Measurements from ENCODE around the gene UBL3. TPM values are rescaled to one million over a fixed set of nuclear protein-coding genes. Genes with fewer than 3 reads are reported as not detected.

UBL3 gene
- total RNA-seq, 1 donor from 2014 or later: 37.7 TPM

GRCh38 chr13:29845440-29846056, 4.9 kb downstream of the UBL3 start:
- TF ChIP-seq CTCF (conservative IDR thresholded peaks at IDR 0.05): peak; percentile 65
- H3K4me1 Mint-ChIP-seq (ENCODE audit: unreplicated experiment): peaks cover 54% of the 10 kb centered on the region
- H3K4me3 Mint-ChIP-seq: peak overlapping the region; percentile 64
- no peaks in the 10 kb centered on the region for H3K36me3 Mint-ChIP-seq
- H3K27ac Mint-ChIP-seq: no peak overlapping the region
- no peak for DNase-seq (ENCODE audit: extremely low spot score, unreplicated experiment)
- H3K27me3 Mint-ChIP-seq: no peaks in the 10 kb centered on the region
- no peaks in the 10 kb centered on the region for H3K9me3 Mint-ChIP-seq

- Mint-ChIP-seq H3K9me3 (no peaks in the 10 kb centered on the region), H3K4me3 (no peak overlapping the region)
- no peak for DNase-seq (ENCODE audit: extremely low spot score, unreplicated experiment)
Measured at GRCh38 chr13:29844441-29844840, 6.0 kb downstream of the UBL3 start.

GRCh38 chr13:29840585-29840984, 9.8 kb downstream of the UBL3 start:
- Mint-ChIP-seq H3K27me3 (no peaks in the 10 kb centered on the region), H3K27ac (no peak overlapping the region), H3K36me3 (peaks cover 7% of the 10 kb centered on the region), H3K4me3 (no peak overlapping the region), H3K9me3 (no peaks in the 10 kb centered on the region), H3K4me1 (ENCODE audit: unreplicated experiment) (peaks cover 55% of the 10 kb centered on the region)
- no peak for TF ChIP-seq CTCF (conservative IDR thresholded peaks at IDR 0.05)
- DNase-seq (ENCODE audit: extremely low spot score, unreplicated experiment): no peak

More at GRCh38 chr13:29844441-29844840, 6.0 kb downstream of the UBL3 start:
- Mint-ChIP-seq H3K27ac (no peak overlapping the region), H3K36me3 (no peaks in the 10 kb centered on the region), H3K27me3 (no peaks in the 10 kb centered on the region), H3K4me1 (ENCODE audit: unreplicated experiment) (peaks cover 61% of the 10 kb centered on the region)
- TF ChIP-seq CTCF (conservative IDR thresholded peaks at IDR 0.05): no peak

GRCh38 chr13:29835280-29836061, 14.9 kb downstream of the UBL3 start:
- no peak for DNase-seq (ENCODE audit: extremely low spot score, unreplicated experiment)
- TF ChIP-seq CTCF (conservative IDR thresholded peaks at IDR 0.05): peak; percentile 30
- H3K9me3 Mint-ChIP-seq: peaks cover 9% of the 10 kb centered on the region
- no peaks in the 10 kb centered on the region for H3K27me3 Mint-ChIP-seq
- no peak overlapping the region for H3K4me3 Mint-ChIP-seq
- peaks cover 30% of the 10 kb centered on the region for H3K4me1 Mint-ChIP-seq (ENCODE audit: unreplicated experiment)
- peaks cover 25% of the 10 kb centered on the region for H3K36me3 Mint-ChIP-seq
- H3K27ac Mint-ChIP-seq: no peak overlapping the region

GRCh38 chr13:29832761-29833298, 17.6 kb downstream of the UBL3 start:
- H3K4me1 Mint-ChIP-seq (ENCODE audit: unreplicated experiment): peaks cover 13% of the 10 kb centered on the region
- no peaks in the 10 kb centered on the region for H3K27me3 Mint-ChIP-seq
- peak overlapping the region; percentile 32 for H3K4me3 Mint-ChIP-seq
- no peak for DNase-seq (ENCODE audit: extremely low spot score, unreplicated experiment)
- TF ChIP-seq CTCF (conservative IDR thresholded peaks at IDR 0.05): no peak
- no peak overlapping the region for H3K27ac Mint-ChIP-seq
- peaks cover 22% of the 10 kb centered on the region for H3K36me3 Mint-ChIP-seq
- peaks cover 13% of the 10 kb centered on the region for H3K9me3 Mint-ChIP-seq
